Lower leg skin (tissue), 3 donors: Measurements from ENCODE around the gene VWA8.

ENCODE experiments used
- POLR2A ChIP-seq, 2 donors: fragments of 450-650 bp; IDR thresholded peaks; one replicate each; pipeline ENCODE4 v1.6.1; 2016 to 2017; ENCODE audit warnings: antibody characterized with exemption in 2 of 2, mild to moderate bottlenecking in 1 of 2, moderate library complexity in 1 of 2
- TF ChIP-seq, protein P1 (sequence below), 3 donors: fragments of 450-650 bp; IDR thresholded peaks; one replicate each; pipeline ENCODE4 v1.5.1; 2016; ENCODE audit warnings: antibody characterized with exemption in 3 of 3, mild to moderate bottlenecking in 3 of 3, moderate library complexity in 2 of 3

GRCh38 chr13:41930154-41930553 lies 30.8 kb downstream of the VWA8 start:
- TF ChIP-seq, protein P1, sequence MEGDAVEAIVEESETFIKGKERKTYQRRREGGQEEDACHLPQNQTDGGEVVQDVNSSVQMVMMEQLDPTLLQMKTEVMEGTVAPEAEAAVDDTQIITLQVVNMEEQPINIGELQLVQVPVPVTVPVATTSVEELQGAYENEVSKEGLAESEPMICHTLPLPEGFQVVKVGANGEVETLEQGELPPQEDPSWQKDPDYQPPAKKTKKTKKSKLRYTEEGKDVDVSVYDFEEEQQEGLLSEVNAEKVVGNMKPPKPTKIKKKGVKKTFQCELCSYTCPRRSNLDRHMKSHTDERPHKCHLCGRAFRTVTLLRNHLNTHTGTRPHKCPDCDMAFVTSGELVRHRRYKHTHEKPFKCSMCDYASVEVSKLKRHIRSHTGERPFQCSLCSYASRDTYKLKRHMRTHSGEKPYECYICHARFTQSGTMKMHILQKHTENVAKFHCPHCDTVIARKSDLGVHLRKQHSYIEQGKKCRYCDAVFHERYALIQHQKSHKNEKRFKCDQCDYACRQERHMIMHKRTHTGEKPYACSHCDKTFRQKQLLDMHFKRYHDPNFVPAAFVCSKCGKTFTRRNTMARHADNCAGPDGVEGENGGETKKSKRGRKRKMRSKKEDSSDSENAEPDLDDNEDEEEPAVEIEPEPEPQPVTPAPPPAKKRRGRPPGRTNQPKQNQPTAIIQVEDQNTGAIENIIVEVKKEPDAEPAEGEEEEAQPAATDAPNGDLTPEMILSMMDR (IDR thresholded peaks at IDR 0.05) = no peak
- no peak for TF ChIP-seq POLR2A (IDR thresholded peaks at IDR 0.05)
